HG03108 (cell line): ENCODE data around the gene DLG5.

Experiments
- ATAC-seq: cut with Tn5 transposase; IDR thresholded peaks from one replicate; pipeline ENCODE4 v1.9.1; 2021; ENCODE audit warnings: moderate library complexity; ENCODE audit not compliant: unreplicated experiment

DLG5 gene

GRCh38 chr10:77800738-77801266, 125.8 kb downstream of the DLG5 start:
- no peak for ATAC-seq

DNA sequence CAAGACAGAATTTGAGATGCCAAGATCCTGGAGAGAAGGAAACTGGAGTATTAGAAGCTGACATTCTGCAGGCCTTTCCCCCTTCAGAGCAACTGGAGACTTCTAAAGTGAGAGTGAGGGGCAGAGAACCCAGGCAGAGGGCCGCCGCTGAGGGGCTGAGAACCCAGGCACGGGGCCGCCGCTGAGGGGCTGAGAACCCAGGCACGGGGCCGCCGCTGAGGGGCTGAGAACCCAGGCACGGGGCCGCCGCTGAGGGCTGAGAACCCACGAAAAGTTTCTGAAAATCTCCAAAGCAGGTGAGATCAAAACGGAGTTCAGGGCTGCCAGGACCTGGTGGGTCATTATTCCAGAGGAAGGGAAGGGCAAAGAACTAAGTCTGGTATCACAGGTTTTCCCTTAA, 126.2 kb downstream of the DLG5 start:
- ATAC-seq, result no peak

DNA sequence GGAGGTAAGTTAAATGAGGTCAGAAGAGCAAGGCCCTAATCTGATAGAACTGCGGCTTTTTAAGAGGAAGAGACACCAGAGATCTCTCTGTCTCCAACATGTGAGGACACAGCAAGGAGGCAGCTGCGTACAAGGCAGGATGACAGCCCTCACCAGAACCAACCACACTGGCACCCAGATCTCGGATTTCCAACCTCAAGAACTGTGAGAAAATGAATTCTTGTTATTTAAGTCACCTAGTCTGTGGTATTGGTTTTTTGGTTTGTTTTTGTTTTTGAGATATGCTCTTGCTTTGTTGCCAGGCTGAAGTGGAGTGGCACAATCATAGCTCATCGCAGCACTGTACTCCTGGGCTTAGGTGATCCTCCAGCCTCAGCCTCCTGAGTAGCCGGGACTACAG, 127.2 kb downstream of the DLG5 start:
- ATAC-seq, result no peak

DNA sequence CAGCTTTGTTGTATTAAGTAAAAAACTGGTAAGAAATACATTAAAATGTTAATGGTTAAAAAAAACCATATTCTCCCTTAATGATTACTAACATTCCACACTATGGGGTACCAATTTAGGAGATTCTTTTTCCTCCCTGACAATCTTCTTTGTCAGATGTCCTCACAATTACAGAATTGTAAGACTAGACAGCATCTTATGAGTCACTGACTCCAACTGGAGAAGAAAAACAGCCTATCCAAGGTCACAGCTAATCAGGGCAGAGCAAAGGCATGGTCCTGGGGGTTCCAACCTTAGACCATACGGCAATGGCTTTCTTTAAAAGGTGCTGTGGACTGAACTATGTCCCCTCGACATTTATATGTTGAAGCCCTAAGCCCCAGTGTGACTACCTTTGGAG, 127.6 kb downstream of the DLG5 start:
- ATAC-seq, result no peak

DNA sequence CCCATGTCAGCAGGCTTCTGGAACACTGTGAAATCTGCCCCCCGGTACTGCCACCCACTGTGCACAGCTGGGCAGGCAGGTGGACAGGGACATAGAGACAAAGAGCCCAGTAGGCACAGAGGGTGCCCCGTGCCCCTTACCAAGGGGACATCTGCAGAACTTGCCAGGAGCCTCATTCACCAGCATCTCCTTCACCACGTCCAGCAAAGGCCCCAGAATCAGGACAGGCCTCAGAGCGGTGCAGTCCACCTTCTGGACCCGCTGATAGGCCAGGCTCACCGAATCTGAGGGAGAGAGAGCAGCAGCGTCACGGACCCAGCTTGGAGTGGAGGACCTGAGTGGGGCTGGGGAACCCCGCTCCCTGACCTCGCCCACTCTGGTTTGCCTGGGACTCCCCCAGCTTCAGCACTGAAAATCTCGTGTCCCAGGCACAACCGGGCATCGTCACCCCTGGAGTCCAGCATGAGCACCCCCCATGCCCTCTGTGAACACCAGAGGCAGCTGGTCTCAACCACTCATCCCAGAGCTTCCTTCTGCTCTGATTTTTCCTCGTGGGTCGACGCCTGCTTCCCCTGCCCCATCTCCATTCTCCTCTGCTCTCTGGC, 130.1 kb downstream of the DLG5 start:
- ATAC-seq, result no peak

- no peak for ATAC-seq
Measured at GRCh38 chr10:77795426-77796055, 131.0 kb downstream of the DLG5 start.

- ATAC-seq, result no peak
Measured at GRCh38 chr10:77794256-77795142, 132.1 kb downstream of the DLG5 start.

DNA sequence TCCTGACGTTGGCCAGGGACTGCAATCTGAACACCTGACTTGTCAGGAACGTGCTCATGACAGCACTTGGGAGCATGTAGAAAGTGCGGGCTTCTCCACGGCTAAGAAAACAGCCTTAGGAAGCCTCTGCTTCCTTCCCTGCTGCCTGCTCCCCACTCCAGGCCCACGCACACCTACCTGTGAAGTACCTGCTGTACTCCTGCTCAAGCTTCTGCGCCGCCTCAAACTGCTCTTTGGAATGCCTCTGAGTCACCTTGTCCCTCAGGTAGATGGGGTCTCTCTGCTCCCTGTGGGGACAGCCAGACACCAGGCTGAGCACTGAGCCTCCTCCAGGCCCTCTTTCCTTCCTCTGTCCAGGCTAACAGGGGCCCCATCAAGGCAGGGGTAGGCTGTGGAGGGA, 132.7 kb downstream of the DLG5 start:
- ATAC-seq, result no peak

DNA sequence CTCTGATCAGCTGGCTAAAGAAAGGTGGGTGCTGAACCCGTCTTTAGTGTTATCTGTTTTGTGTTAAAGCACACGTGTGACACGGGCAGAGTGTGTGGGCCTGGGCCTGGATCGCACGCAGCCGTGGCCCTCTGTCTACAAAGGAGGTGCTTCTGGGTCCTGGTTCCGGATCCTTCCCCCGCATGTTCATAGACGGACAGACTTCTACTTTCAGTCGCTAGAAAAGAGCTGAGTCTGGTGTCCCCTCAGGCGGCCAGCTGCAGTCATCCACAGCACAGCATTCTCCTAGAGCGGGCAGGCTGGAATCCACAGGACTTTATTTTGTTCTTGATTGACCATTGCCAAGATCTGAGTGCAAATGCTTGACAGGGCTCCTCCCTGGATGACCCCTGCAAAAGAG, 134.4 kb downstream of the DLG5 start:
- no peak for ATAC-seq

DNA sequence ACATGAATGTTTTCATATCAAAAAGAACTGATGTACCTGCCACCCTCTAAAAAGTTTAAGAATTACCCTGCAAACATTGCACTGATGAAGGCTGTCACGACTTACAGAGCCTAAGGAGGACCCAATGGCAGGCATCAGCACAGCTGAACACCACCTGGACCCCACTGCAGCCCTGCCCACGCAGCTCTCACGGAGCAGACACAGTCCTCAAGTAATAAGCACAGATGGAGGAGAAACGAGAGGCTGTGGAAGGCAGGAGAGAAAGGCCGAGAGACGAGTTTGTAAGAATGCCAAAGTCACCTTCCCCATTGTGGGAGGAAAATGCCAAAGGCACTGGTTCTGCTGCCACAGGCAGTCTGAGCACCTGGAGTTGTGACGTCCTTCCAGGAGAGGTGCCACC, 135.0 kb downstream of the DLG5 start:
- no peak for ATAC-seq

DNA sequence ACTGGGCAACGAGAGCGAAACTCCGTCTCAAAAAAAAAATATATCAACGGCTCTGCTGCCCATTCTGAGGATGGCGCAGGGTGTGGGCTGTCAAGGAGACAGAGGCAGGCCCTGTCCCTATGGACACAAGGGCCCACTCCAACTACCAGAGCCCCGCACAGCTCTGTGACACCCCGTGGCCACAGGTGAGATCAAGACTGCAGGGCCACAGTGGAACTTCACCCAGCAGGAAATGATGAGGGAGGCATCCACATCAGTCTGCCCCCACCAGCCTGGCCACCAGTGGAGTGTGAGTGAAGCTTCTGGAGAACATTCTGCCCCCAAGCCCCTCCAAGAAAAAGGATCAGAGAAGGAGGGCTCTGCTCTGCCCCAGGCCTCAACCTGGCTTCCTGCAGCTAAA, 136.7 kb downstream of the DLG5 start:
- ATAC-seq, result no peak

DNA sequence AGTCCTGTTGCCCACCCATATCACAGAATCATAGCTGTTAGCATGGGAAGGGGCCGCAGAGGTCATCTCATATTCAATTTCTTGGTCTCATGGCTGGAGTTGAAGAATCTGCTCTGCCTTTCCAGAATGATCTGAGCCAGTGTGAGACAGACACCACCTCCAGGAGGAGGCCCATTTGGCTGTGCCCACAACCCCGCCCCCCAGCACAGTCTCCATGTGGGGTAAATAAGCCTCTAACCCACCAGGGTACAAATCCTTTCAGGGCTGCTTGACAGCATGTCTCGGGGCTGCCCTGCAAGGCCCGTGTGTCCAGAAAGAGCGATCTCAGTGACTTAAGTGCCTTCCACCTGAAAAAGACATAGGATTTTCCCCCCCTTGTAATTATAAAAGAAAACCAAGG, 137.5 kb downstream of the DLG5 start:
- no peak for ATAC-seq

- no peak for ATAC-seq
Measured at GRCh38 chr10:77788496-77789010, 138.0 kb downstream of the DLG5 start.

DNA sequence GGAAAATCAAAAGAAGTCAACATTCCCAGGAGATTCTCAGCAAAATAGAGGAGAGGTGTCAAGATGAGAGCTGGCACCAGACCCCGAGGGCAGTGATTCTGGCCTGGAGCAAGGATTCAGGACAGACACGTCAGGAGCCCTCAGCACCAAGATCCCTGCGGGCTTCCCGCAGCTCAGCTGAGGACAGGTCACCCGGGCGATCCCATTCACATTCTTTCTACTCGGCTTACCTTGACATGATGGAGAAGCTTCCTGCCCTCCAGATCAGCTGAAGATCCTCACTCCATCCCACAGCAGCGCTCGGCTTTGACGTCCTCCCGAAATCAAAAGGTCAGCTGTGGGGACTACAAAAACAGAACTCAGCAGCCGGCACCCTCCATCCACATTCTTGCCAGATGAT, 139.1 kb downstream of the DLG5 start:
- ATAC-seq, result no peak

- ATAC-seq, result no peak
Measured at GRCh38 chr10:77784856-77785255, 141.7 kb downstream of the DLG5 start.

- ATAC-seq, result no peak
Measured at GRCh38 chr10:77782328-77783061, 144.1 kb downstream of the DLG5 start.

DNA sequence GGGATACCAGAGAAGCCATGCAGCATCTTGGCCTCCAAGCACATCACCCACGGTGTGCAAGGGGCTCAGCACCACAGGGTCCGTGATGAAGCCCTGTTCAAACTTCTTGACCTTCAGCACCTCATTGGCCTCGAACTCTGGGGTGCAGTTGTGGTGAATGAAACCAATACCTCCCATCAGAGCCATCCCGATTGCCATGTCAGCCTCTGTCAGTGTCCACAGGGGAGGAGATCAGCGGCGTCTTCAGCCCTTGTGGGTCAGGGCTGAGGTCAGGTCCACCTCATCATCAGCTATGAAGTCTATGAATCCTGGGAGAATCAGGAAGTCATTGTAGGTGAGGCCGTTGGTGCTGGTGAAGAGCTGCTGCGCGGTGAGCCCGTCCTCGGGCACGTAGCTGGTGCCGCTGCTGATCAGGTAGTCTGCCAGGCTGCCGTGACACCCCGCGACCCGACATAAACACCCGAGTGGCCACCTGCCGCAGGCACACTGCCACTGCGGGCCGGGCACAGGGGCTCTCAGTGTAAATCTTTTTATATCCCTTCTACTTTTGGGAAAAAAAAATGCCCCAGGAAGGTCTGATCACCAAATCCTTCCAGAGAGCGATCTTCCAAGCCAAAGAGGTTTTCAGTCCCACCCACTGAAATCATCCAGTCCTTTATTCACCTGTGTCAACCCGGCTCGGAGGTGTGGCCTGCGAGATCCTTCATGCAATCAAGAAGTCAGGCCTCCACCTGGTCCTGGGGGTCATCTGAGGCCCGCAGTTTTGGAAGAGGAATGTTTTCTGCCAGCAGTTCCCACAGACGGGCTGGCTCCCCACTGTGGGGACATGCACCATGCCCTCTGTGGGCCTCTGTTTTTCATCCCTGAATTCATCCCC, 144.9 kb downstream of the DLG5 start:
- no peak for ATAC-seq

DNA sequence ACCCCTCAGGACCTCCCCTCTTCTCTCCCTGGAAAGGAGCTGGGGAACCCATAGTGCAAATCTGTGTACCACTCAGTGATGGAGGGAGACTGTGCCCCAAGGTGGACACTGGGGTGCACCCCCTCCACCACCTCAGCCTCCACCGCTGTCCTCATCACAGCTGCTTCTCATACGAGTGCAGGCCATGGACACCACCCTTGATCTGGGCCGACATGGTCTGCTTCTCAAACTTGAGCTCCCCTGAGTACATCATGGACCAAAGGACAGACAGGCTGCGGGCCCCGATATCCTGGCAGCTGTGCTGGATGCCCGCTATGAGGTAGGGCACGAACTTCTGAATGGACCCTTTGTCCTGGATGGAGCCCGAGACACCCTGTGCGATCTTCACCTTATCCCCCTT, 146.4 kb downstream of the DLG5 start:
- no peak for ATAC-seq

- ATAC-seq, result no peak
Measured at GRCh38 chr10:77776487-77776886, 150.1 kb downstream of the DLG5 start.

DNA sequence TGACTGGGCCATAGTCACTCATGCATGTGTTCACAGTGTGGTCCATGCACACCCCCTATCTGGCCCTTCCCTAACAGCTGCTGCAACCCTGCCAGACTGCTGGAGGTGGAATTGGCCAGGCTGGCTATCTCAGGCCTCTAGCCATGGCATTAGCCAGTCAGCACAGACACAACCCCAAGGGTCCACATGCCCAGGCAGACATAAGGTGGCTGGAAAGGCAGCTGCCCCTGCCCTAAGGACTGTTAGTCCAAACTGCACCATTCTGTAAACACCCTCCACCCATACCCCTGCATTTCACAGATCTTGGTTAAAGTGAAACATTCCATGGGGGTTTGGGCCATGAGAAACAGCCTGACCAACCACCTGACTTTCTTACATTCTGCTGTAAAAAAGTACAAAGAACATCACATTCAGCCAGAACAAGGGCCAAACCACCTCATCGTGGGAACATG, 151.6 kb downstream of the DLG5 start:
- no peak for ATAC-seq
